ENCODE measurements around the gene FAM53B. TPM values are rescaled to one million over a fixed set of nuclear protein-coding genes. Genes with fewer than 3 reads are reported as not detected.

The FAM53B gene
- total RNA-seq, 1 donor from 2014 or later, result 53.4 TPM

DNA sequence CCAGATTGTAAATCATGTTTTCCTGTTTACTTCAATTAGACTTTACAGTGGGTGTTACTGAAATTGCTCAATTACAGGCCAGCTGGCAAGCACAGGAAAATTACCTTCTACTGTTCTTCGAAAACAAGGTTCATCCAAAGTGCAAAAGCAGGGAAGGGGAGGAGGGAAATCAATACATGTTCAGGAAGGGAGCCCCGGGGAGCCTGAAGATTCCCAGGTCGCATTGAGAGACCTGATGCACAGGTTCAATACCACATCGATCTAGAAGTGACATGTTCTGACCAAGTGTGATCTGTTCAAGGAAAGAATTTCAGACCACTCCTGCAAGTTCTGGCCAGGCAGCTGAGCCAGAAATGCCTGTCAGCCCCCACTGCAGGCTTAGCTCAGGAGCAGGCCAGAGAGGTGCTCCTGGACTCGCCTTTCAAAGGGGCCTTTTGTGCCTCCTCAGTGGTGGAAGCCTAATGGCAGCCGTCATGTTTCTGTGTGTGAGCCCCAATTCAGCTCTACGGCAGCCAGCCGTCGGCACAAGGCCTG lies 35.9 kb downstream of the FAM53B start:
- H3K27me3 ChIP-seq (ENCODE audit: low read depth), result no peaks in the 10 kb centered on the region
- intact Hi-C loops (cut with micrococcal nuclease), result no loop called here
- no peaks in the 10 kb centered on the region for H3K9me3 ChIP-seq (replicated peaks)
- H3K36me3 ChIP-seq, result peaks cover 9% of the 10 kb centered on the region
- no peak overlapping the region for H3K4me3 ChIP-seq
- DNase-seq, result no peak
- H3K4me1 ChIP-seq, result peaks cover 100% of the 10 kb centered on the region
- H3K27ac ChIP-seq (replicated peaks), result peak overlapping the region; percentile 92
- TF ChIP-seq, protein P1, sequence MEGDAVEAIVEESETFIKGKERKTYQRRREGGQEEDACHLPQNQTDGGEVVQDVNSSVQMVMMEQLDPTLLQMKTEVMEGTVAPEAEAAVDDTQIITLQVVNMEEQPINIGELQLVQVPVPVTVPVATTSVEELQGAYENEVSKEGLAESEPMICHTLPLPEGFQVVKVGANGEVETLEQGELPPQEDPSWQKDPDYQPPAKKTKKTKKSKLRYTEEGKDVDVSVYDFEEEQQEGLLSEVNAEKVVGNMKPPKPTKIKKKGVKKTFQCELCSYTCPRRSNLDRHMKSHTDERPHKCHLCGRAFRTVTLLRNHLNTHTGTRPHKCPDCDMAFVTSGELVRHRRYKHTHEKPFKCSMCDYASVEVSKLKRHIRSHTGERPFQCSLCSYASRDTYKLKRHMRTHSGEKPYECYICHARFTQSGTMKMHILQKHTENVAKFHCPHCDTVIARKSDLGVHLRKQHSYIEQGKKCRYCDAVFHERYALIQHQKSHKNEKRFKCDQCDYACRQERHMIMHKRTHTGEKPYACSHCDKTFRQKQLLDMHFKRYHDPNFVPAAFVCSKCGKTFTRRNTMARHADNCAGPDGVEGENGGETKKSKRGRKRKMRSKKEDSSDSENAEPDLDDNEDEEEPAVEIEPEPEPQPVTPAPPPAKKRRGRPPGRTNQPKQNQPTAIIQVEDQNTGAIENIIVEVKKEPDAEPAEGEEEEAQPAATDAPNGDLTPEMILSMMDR (IDR thresholded peaks at IDR 0.05; ENCODE audit: borderline replicate concordance), result no peak

DNA sequence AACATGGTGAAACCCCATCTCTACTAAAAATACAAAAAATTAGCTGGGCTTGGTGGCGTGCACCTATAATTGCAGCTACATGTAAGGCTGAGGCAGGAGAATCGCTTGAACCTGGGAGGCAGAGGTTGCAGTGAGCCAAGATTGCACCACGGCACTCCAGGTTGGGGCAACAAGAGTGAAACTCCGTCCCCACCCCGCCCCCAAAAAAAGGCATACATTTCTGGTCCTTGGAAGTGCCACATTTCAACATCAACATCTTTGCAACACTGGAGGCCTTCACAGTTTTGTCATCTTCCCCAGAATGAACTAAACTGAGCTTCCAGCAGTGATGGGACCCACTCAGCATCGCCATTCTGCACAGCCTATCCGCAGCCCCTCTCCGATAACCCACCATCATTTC lies 36.6 kb downstream of the FAM53B start:
- Histone ChIP-seq H3K27me3 (ENCODE audit: low read depth) (no peaks in the 10 kb centered on the region), H3K27ac (replicated peaks) (peak overlapping the region; percentile 92)

DNA sequence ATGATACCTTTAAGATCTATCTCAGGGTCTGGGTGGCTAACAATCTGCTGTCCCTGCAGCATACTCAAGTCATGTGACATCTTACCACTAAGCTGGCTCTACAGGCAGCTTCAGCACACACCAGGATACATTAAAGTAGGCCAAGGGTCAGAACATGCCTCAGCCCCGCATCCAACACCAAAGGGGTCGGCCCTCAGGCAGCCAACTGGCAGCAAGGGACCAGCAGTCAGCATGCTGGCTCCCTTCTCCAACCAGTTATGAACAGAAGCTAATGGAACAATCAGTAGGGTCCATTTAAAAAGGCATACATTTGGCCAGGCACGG lies 37.1 kb downstream of the FAM53B start:
- Histone ChIP-seq H3K27ac (replicated peaks) (peak overlapping the region; percentile 92), H3K4me1 (peaks cover 100% of the 10 kb centered on the region), H3K27me3 (ENCODE audit: low read depth) (no peaks in the 10 kb centered on the region), H3K9me3 (replicated peaks) (no peaks in the 10 kb centered on the region), H3K36me3 (peaks cover 9% of the 10 kb centered on the region), H3K4me3 (no peak overlapping the region)
- TF ChIP-seq, protein P1 (IDR thresholded peaks at IDR 0.05; ENCODE audit: borderline replicate concordance), result no peak
- intact Hi-C loops (cut with micrococcal nuclease), result no loop called here
- no peak for DNase-seq

More for the DNA sequence above, 36.6 kb downstream of the FAM53B start:
- Histone ChIP-seq H3K4me3 (no peak overlapping the region), H3K4me1 (peaks cover 100% of the 10 kb centered on the region), H3K36me3 (peaks cover 9% of the 10 kb centered on the region), H3K9me3 (replicated peaks) (no peaks in the 10 kb centered on the region)
- TF ChIP-seq, protein P1 (IDR thresholded peaks at IDR 0.05; ENCODE audit: borderline replicate concordance), result no peak
- intact Hi-C loops (cut with micrococcal nuclease), result no loop called here
- DNase-seq, result no peak

DNA sequence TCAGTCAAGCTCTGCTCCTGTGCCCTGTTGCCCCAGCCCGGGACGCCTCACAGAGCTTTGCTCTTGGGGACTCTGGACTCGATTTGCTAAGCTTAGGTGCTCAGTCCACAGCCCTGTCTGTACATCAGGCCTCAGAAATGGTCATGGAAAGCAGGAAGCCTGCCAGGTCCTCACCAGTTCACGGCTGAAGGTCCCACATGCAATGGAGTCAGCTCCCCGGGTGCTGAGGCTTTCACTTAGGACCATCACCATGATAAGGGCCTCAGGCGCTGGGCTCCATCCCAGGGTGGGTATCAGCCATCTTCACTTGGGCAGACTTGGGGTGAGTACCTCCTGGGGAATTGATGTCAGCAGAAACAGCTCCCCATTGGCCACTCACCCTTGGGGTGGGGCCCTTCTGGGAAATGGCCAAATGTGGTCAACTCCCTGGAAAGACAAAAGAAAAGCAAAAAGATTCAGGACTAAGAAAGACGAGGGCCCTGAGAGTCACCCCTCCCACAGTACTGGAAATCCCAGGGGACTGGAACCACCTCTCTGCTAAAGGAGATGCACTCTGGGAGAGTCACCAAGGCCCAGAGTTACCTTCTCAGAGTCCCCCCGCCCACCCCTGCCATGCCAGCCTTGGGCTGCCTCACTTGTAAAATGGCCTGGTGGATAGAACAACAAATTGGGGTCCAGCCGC lies 37.6 kb downstream of the FAM53B start:
- TF ChIP-seq, protein P1 (IDR thresholded peaks at IDR 0.05; ENCODE audit: borderline replicate concordance), result no peak
- intact Hi-C loops (cut with micrococcal nuclease), result no loop called here
- DNase-seq, result no peak
- Histone ChIP-seq H3K4me3 (peak overlapping the region; percentile 45), H3K27me3 (ENCODE audit: low read depth) (no peaks in the 10 kb centered on the region), H3K36me3 (peaks cover 9% of the 10 kb centered on the region), H3K27ac (replicated peaks) (peak overlapping the region; percentile 92), H3K9me3 (replicated peaks) (no peaks in the 10 kb centered on the region), H3K4me1 (peaks cover 100% of the 10 kb centered on the region)

DNA sequence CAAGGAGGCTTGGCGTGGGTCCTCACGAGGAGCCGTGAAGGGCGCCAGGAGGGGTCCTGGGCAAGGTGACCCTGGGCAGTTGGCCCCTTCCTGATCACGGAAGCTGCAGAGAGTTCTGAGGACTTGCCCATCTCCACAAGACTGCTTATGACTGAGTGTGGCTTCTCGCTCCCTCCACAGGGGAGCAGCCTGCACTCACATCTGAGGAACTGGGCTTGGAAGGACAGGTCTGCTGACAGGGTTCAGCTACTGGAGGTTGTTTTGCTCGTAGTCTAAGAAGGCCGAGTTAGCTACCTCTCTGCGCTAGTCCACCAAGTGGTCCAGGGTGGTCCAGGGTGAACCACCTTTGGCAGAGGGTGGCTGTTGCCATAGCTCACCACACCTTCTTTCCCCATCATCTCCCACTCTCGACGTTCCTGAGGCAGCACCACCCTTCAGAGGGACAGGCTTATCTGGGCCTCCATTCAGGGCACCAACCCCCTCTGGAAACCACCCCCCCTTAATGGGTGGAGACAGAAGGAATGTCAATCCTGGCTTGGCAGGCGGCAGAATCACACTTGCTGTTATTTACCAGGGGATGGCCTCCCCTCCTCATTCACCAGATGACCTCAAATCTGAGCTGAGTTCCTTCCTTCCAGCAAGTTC lies 38.2 kb downstream of the FAM53B start:
- Histone ChIP-seq H3K4me1 (peaks cover 100% of the 10 kb centered on the region), H3K27me3 (ENCODE audit: low read depth) (no peaks in the 10 kb centered on the region), H3K36me3 (peaks cover 9% of the 10 kb centered on the region), H3K27ac (replicated peaks) (peak overlapping the region; percentile 92), H3K4me3 (peak overlapping the region; percentile 45), H3K9me3 (replicated peaks) (no peaks in the 10 kb centered on the region)
- intact Hi-C loops (cut with micrococcal nuclease), result no loop called here
- TF ChIP-seq, protein P1 (IDR thresholded peaks at IDR 0.05; ENCODE audit: borderline replicate concordance), result peak; percentile 47
- no peak for DNase-seq
